A673 (cell line): ENCODE data around the gene RPRD1B. TPM values are rescaled to one million over a fixed set of nuclear protein-coding genes. Genes with fewer than 3 reads are reported as not detected.

Experiments used
- BruUV-seq: library from RNA; stranded (reverse); fragments of 400-500 nt; replicated peaks from 2 replicates; lab custom pipeline; 2021; lab: Mats Ljungman, UMichigan
- CTCF ChIA-PET: fragments of 300-600 bp; sonication (Branson Sonifier 250); formaldehyde crosslinking; loops from one replicate; lab custom pipeline; 2022; ENCODE audit warnings: antibody characterized with exemption; lab: Charles Lee
- POLR2A ChIA-PET: fragments of 300-600 bp; sonication (Branson Sonifier 250); formaldehyde crosslinking; loops from one replicate; lab custom pipeline; 2022; ENCODE audit warnings: antibody characterized with exemption; ENCODE audit not compliant: low non-redundant PET; lab: Charles Lee
- DNase-seq: peaks from one replicate; pipeline ENCODE4 v3.0.0-alpha.2; 2015; ENCODE audit warnings: low spot score
- H3K27ac ChIP-seq: fragments of 200-600 bp; sonication (generic); 2 replicates; pipeline ENCODE4 v1.5.1; 2016; ENCODE audit warnings: mixed run types, low read depth, mild to moderate bottlenecking, mixed read lengths, antibody characterized with exemption, low read length; ENCODE audit not compliant: poor library complexity, severe bottlenecking
- H3K27me3 ChIP-seq: fragments of 200-600 bp; sonication (generic); replicated peaks from 2 replicates; pipeline ENCODE4 v1.6.1; 2017; ENCODE audit warnings: mixed run types, low read depth, mild to moderate bottlenecking, mixed read lengths, antibody characterized with exemption, low read length; ENCODE audit not compliant: insufficient read depth, poor library complexity
- H3K36me3 ChIP-seq: fragments of 200-600 bp; sonication (generic); 2 replicates; pipeline ENCODE4 v1.6.1; 2016; ENCODE audit warnings: mixed run types, mild to moderate bottlenecking, mixed read lengths, antibody characterized with exemption, low read length; ENCODE audit not compliant: insufficient read depth, poor library complexity, severe bottlenecking
- H3K4me1 ChIP-seq: fragments of 200-600 bp; sonication (generic); 2 replicates; pipeline ENCODE4 v1.6.1; 2017; ENCODE audit warnings: mixed run types, mild to moderate bottlenecking, mixed read lengths, antibody characterized with exemption, low read length; ENCODE audit not compliant: insufficient read depth, poor library complexity, severe bottlenecking
- H3K4me3 ChIP-seq: fragments of 200-600 bp; sonication (generic); 2 replicates; pipeline ENCODE4 v1.5.1; 2016; ENCODE audit warnings: low read depth, mixed run types, mild to moderate bottlenecking, mixed read lengths, low read length; ENCODE audit not compliant: poor library complexity, severe bottlenecking
- H3K9me3 ChIP-seq: fragments of 200-600 bp; sonication (generic); 2 replicates; pipeline ENCODE4 v1.6.1; 2016; ENCODE audit warnings: mixed run types, low read depth, mild to moderate bottlenecking, mixed read lengths, antibody characterized with exemption, low read length; ENCODE audit not compliant: poor library complexity, severe bottlenecking
- EZH2 ChIP-seq: fragments of 200-600 bp; sonication (generic); IDR thresholded peaks from 2 replicates; pipeline ENCODE4 v1.6.1; 2017; ENCODE audit warnings: borderline replicate concordance, low read depth, mild to moderate bottlenecking, mixed read lengths, antibody characterized with exemption, low read length; ENCODE audit not compliant: poor library complexity, severe bottlenecking
- intact Hi-C: fragments of 100-400 bp; cut with micrococcal nuclease; formaldehyde crosslinking; loops from one replicate; pipeline ENCODE4 v1.10.0; 2022; ENCODE audit not compliant: unreplicated experiment
- total RNA-seq: library from RNA; stranded (reverse); gene quantifications from 2 replicates; pipeline ENCODE4 v1.2.3, GENCODE V29; 2021
- TF ChIP-seq, protein P1 (sequence below): fragments of 300-800, 200-600 bp; sonication (generic); conservative IDR thresholded peaks from 2 replicates; pipeline ENCODE4 v1.5.1; 2017; ENCODE audit warnings: low read depth, mild to moderate bottlenecking, antibody characterized with exemption, low read length, moderate library complexity, mixed read lengths

The RPRD1B gene
- total RNA-seq, 1 experiment from 2014 or later = 36.1 TPM

DNA sequence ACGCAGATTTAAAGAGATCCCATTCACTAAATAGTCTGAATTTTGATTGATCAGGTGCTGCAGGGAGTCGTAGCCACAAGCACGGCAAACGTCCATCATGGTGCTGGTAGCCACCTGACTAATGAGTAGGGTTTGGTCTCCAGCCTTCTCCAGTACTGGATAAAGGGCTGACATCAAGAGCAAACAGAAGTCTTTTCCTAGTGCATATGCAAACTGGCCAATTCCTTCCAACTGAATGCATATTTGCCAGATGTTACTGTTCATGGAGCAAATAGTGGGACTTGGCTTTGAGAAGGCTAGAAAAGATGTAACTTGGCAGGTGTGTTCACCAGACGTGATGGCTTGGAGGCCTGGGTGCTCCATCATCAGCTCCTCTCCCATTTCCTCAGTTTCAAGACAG, 21.9 kb upstream of the RPRD1B start:
- intact Hi-C loops = no loop called here
- ChIA-PET CTCF (no interaction called here), POLR2A (no interaction called here)
- H3K27me3 ChIP-seq = no peaks in the 10 kb centered on the region
- no peak overlapping the region for H3K27ac ChIP-seq
- no peak overlapping the region for H3K4me3 ChIP-seq
- DNase-seq = no peak
- BruUV-seq = TSS peak; percentile 31
- peaks cover 42% of the 10 kb centered on the region for H3K36me3 ChIP-seq
- TF ChIP-seq, protein P1, sequence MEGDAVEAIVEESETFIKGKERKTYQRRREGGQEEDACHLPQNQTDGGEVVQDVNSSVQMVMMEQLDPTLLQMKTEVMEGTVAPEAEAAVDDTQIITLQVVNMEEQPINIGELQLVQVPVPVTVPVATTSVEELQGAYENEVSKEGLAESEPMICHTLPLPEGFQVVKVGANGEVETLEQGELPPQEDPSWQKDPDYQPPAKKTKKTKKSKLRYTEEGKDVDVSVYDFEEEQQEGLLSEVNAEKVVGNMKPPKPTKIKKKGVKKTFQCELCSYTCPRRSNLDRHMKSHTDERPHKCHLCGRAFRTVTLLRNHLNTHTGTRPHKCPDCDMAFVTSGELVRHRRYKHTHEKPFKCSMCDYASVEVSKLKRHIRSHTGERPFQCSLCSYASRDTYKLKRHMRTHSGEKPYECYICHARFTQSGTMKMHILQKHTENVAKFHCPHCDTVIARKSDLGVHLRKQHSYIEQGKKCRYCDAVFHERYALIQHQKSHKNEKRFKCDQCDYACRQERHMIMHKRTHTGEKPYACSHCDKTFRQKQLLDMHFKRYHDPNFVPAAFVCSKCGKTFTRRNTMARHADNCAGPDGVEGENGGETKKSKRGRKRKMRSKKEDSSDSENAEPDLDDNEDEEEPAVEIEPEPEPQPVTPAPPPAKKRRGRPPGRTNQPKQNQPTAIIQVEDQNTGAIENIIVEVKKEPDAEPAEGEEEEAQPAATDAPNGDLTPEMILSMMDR = no peak
- TF ChIP-seq EZH2 = no peak
- H3K4me1 ChIP-seq = no peaks in the 10 kb centered on the region
- no peaks in the 10 kb centered on the region for H3K9me3 ChIP-seq

DNA sequence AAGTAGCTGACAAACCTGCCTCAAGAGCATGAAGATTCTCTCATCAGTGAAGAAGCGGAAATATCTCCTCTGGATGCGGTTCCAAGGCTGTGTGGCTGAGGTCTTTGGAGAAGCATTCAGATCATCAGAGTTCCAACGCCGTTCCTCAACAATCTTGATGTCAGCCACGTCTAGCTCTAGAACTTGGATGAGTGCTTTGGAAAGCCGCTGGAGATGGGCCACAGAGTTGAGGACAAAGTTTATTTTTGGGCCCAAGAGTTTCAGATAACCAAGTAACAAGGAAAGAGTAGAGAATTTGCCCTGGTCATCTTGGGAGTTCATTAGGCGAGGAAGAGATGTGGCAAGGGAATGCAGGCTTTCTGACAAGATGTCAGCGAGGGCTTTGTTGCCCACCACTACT, 21.2 kb upstream of the RPRD1B start:
- Histone ChIP-seq H3K4me1 (no peaks in the 10 kb centered on the region), H3K4me3 (no peak overlapping the region), H3K27me3 (no peaks in the 10 kb centered on the region), H3K36me3 (peaks cover 48% of the 10 kb centered on the region), H3K9me3 (peaks cover 4% of the 10 kb centered on the region), H3K27ac (no peak overlapping the region)
- no peak for DNase-seq
- ChIA-PET CTCF (no interaction called here), POLR2A (no interaction called here)
- BruUV-seq = no TSS peak
- TF ChIP-seq, protein P1 = no peak
- no peak for TF ChIP-seq EZH2
- intact Hi-C loops = no loop called here

DNA sequence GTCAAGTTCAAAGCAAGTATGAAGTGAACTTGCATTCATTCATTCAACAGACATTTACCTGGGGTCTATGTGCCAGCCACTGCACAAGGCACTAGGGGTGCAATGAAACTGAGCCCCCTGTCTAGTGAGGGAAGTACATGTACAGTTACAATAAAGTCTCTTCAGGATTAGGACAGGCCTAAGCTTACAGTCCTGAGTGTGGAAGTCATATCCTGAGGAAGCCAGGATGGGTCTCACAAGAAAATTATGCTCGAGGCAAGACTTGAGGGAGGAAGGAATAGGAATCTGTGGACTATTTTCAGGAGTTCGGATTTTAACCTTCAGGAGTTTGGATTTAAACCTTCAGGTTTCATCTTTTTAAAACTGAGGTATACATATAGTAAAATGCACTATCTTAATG, 19.7 kb upstream of the RPRD1B start:
- Histone ChIP-seq H3K36me3 (peaks cover 64% of the 10 kb centered on the region), H3K4me1 (no peaks in the 10 kb centered on the region), H3K27me3 (no peaks in the 10 kb centered on the region), H3K4me3 (no peak overlapping the region), H3K9me3 (peaks cover 20% of the 10 kb centered on the region), H3K27ac (no peak overlapping the region)
- no peak for DNase-seq
- intact Hi-C loops = no loop called here
- TF ChIP-seq, protein P1 = no peak
- TF ChIP-seq EZH2 = no peak
- no TSS peak for BruUV-seq
- POLR2A ChIA-PET = no interaction called here
- CTCF ChIA-PET = no interaction called here
